Measurements from ENCODE around the gene CSMD2.

The CSMD2 gene

DNA sequence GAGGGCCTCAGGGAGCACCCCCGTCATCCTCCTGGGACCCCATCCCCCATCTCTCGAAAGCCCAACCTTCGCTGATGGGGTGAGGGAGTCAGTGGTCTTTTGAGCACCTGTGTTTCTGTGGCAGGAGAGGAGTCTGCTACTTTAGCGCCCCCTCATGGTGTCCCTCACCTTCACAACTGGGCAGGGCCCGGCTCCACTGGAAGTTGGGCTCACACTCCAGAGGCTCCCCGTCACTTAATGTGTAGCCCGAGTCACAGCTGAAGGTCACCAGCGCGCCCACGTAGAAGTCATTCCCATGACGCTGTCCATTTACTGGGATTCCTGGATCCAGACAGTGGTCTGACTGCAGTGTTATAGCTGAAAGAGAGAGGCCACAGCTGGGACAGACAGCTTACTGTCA is 440.7 kb downstream of the CSMD2 start:
- TF ChIP-seq BHLHE40 (IDR thresholded peaks at IDR 0.05; ENCODE audit: borderline replicate concordance) (no peak), SUZ12 (IDR thresholded peaks at IDR 0.05) (no peak), HDGF (IDR thresholded peaks at IDR 0.05; ENCODE audit: borderline replicate concordance) (no peak), FOXM1 (IDR thresholded peaks at IDR 0.05; ENCODE audit: borderline replicate concordance) (no peak), NFRKB (IDR thresholded peaks at IDR 0.05) (no peak)
- TF ChIP-seq, protein P1, sequence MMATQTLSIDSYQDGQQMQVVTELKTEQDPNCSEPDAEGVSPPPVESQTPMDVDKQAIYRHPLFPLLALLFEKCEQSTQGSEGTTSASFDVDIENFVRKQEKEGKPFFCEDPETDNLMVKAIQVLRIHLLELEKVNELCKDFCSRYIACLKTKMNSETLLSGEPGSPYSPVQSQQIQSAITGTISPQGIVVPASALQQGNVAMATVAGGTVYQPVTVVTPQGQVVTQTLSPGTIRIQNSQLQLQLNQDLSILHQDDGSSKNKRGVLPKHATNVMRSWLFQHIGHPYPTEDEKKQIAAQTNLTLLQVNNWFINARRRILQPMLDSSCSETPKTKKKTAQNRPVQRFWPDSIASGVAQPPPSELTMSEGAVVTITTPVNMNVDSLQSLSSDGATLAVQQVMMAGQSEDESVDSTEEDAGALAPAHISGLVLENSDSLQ (IDR thresholded peaks at IDR 0.05) = no peak
- CTCF ChIA-PET = no interaction called here
- no peak for DNase-seq (ENCODE audit: extremely low spot score)
- POLR2A ChIA-PET = no interaction called here

DNA sequence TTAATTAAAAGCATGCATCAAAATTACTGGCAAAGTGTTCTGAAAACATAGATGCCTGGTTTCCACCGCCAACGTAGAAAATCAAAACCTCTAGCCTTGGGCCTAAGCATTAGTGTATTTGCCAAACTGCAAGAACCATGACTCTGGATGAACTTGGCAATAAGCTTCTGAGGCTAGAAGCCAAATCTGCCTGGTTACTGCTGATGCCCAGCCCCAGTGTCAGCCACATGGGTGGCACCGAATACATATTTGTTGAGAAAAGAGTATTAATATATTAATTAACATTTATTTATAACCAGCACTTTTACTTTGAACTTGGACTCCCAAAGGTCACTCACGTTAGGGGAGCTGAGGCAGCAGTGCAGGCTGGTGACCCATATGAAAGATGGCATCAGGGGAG is 441.8 kb downstream of the CSMD2 start:
- POLR2A ChIA-PET = no interaction called here
- TF ChIP-seq SUZ12 (IDR thresholded peaks at IDR 0.05) = no peak
- TF ChIP-seq, protein P1 (IDR thresholded peaks at IDR 0.05) = no peak
- no peak for TF ChIP-seq ELF4 (IDR thresholded peaks at IDR 0.05)
- no peak for TF ChIP-seq BHLHE40 (IDR thresholded peaks at IDR 0.05; ENCODE audit: borderline replicate concordance)
- TF ChIP-seq HDGF (IDR thresholded peaks at IDR 0.05; ENCODE audit: borderline replicate concordance) = no peak
- CTCF ChIA-PET = no interaction called here

DNA sequence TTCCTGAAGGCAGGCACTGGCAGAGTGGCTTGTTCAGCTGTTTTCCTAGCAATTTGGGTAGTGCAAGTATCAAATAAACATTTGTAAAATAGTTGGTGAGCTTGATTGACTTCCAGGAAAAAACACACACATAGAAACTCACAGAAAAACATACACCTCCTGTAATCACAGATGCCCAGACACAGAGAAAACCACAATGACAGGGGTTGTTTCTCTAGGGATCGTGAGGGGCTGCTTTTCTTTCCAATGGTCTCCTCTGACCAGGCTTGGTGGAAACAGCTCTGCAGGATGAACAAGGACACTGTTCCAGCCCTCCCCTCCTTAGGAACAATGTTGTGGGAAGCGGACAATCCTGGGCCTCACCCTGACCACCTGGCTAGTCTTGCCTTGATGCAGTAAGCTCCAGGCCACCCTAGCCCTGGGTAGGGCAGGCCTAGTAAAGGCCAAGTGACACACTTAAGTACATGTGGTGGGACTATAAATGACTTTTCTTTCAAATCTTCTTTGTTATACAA is 443.7 kb downstream of the CSMD2 start:
- POLR2A ChIA-PET = no interaction called here
- no peak for DNase-seq (ENCODE audit: extremely low spot score)
- TF ChIP-seq ELF4 (IDR thresholded peaks at IDR 0.05) = no peak
- no peak for TF ChIP-seq ARNT (IDR thresholded peaks at IDR 0.05)
- no peak for TF ChIP-seq HDGF (IDR thresholded peaks at IDR 0.05; ENCODE audit: borderline replicate concordance)
- TF ChIP-seq L3MBTL2 (conservative IDR thresholded peaks at IDR 0.05) = no peak
- CTCF ChIA-PET = no interaction called here

More for the DNA sequence above, 441.8 kb downstream of the CSMD2 start:
- no peak for DNase-seq (ENCODE audit: extremely low spot score)

DNA sequence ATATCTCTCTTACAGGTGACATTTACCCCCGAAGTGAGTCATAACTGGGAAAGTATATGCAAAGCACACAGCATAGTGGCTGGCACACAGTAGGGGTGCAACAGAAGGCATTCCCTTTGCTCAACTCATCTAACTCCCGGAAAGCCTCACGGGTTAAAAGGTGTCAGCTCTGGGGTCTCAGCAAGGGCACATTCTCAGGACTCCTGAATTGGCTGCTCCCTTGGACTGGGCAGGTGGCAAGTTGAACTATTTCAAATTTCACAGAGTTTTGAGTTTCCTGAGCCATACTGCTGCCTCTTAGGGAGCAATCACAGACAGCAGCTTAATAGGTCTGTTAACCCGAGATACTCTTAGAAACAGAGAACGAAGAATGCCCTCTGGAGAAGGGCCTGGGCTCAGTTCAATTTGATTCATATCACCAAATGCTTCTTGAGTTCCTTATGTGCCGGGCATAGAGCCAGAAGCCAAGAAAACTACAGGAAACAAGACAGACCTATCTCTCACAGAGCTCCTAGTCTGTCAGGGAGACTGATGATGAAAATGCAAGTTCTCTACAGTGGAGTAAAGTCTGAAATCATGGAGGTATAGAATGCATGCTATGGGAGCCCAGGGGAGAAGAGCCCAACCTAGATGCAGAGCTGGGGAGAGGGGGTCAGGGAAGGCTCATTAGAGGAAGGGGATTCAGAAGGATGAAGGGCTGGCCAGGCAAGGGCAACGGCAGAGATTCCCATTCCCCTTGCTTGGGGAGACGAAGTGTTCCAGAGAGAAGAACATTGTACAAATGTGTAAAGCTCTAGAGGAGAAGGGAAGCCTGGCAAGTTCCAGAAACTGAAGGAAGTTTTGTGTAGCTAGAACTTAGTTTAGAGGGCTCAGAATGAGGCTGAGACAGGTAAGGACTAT is 445.0 kb downstream of the CSMD2 start:
- ChIA-PET CTCF (no interaction called here), POLR2A (no interaction called here)
- TF ChIP-seq SP1 (IDR thresholded peaks at IDR 0.05) (no peak), BHLHE40 (IDR thresholded peaks at IDR 0.05; ENCODE audit: borderline replicate concordance) (no peak), ARNT (IDR thresholded peaks at IDR 0.05) (no peak), CTBP1 (IDR thresholded peaks at IDR 0.05; ENCODE audit: borderline replicate concordance) (no peak), FOXM1 (IDR thresholded peaks at IDR 0.05; ENCODE audit: borderline replicate concordance) (no peak), FOXK2 (IDR thresholded peaks at IDR 0.05) (no peak), ELF4 (IDR thresholded peaks at IDR 0.05) (no peak), ZNF384 (IDR thresholded peaks at IDR 0.05) (no peak), SUZ12 (IDR thresholded peaks at IDR 0.05) (no peak), NFRKB (IDR thresholded peaks at IDR 0.05) (no peak), L3MBTL2 (conservative IDR thresholded peaks at IDR 0.05) (no peak), LEF1 (IDR thresholded peaks at IDR 0.05; ENCODE audit: borderline replicate concordance) (no peak), HDGF (IDR thresholded peaks at IDR 0.05; ENCODE audit: borderline replicate concordance) (no peak), FOXA1 (IDR thresholded peaks at IDR 0.05) (no peak), TARDBP (IDR thresholded peaks at IDR 0.05) (no peak)
- TF ChIP-seq, protein P1 (IDR thresholded peaks at IDR 0.05) = no peak
- no peak for DNase-seq (ENCODE audit: extremely low spot score)

DNA sequence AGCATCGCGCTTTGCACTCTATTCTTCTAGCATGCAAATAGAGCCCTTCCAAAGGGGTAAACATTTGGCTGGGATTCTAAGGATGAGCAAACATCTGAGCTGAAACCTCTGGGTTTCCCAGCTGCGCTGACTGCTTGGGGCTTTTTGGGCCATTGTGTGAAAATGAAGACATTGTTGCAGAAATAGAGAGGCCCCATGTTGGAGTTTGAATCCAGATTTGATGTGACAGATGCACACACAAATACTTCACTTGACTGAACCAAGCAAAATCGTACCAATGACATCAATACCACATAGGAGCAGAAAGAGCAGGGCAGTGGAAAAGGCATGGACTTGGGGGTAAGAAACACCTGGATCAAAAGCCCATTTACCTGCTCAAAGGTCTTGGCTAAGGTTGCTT is 445.7 kb downstream of the CSMD2 start:
- no peak for TF ChIP-seq ELF4 (IDR thresholded peaks at IDR 0.05)
- no peak for TF ChIP-seq FOXM1 (IDR thresholded peaks at IDR 0.05; ENCODE audit: borderline replicate concordance)
- TF ChIP-seq SP1 (IDR thresholded peaks at IDR 0.05) = no peak
- TF ChIP-seq ZNF384 (IDR thresholded peaks at IDR 0.05) = no peak
- TF ChIP-seq FOXK2 (IDR thresholded peaks at IDR 0.05) = no peak
- no peak for DNase-seq (ENCODE audit: extremely low spot score)
- POLR2A ChIA-PET = no interaction called here
- CTCF ChIA-PET = no interaction called here

DNA sequence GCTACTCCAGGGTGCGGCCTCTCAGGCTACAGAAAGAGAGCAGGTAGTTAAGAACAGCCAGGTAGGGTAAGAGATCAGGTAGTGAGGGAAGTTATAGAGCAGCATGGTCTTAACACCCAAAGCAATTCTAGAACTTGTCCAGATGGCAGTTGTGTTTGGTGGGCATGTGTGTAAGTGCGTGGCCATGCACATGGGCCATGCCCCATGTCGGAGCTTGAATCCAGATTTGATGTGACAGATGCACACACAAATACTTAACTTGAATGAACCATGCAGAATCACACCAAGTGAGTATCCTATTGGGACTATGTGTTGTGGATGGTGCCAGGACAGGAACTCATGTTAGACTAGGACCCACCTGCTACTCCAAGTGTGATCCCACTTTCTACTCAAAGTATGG is 446.8 kb downstream of the CSMD2 start:
- TF ChIP-seq FOXK2 (IDR thresholded peaks at IDR 0.05) (no peak), NFRKB (IDR thresholded peaks at IDR 0.05) (no peak), TARDBP (IDR thresholded peaks at IDR 0.05) (no peak), ARNT (IDR thresholded peaks at IDR 0.05) (no peak)
- POLR2A ChIA-PET = no interaction called here
- CTCF ChIA-PET = no interaction called here
- no peak for DNase-seq (ENCODE audit: extremely low spot score)

DNA sequence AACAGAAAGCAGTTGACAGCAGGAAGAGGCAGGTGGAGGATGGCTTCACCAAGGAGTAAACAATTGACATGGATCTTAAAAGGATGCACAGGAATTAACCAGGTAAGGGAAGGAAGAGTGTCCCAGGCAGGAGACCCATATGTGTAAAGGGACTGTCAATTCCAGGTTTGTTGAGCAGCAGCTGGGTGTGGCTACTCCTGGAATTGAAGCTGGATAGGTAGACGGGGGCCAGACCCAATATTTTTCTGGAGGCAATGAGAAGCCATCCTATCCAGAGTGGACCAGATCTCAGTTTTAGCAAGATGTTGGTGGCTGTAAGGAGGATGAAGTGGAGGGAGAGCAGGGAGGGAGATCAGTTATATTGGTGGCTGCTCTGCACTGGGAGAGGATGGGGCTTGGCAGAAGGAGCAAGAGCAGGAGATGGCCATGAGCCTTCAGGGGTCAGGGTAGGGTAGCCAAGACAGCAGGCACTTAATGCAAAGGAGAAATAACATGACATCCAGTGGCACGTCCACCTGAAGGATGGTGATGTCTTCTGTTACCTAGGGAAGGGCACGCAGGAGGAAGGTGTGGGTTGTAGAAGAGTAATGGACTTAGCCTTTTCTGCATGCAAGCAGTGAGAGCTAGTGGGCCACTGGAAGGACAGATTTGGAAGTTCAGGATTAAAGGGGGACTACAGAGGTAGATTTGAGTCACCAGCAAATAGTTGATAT is 447.9 kb downstream of the CSMD2 start:
- no peak for DNase-seq (ENCODE audit: extremely low spot score)
- ChIA-PET CTCF (no interaction called here), POLR2A (no interaction called here)
- TF ChIP-seq HDGF (IDR thresholded peaks at IDR 0.05; ENCODE audit: borderline replicate concordance) (no peak), BHLHE40 (IDR thresholded peaks at IDR 0.05; ENCODE audit: borderline replicate concordance) (no peak), SP1 (IDR thresholded peaks at IDR 0.05) (no peak), TARDBP (IDR thresholded peaks at IDR 0.05) (no peak), L3MBTL2 (conservative IDR thresholded peaks at IDR 0.05) (no peak), LEF1 (IDR thresholded peaks at IDR 0.05; ENCODE audit: borderline replicate concordance) (no peak), CTBP1 (IDR thresholded peaks at IDR 0.05; ENCODE audit: borderline replicate concordance) (no peak), ARNT (IDR thresholded peaks at IDR 0.05) (no peak), NFRKB (IDR thresholded peaks at IDR 0.05) (no peak), FOXK2 (IDR thresholded peaks at IDR 0.05) (no peak), SUZ12 (IDR thresholded peaks at IDR 0.05) (no peak), FOXM1 (IDR thresholded peaks at IDR 0.05; ENCODE audit: borderline replicate concordance) (no peak), ELF4 (IDR thresholded peaks at IDR 0.05) (no peak), ZNF384 (IDR thresholded peaks at IDR 0.05) (no peak), FOXA1 (IDR thresholded peaks at IDR 0.05) (no peak)
- TF ChIP-seq, protein P1 (IDR thresholded peaks at IDR 0.05) = no peak

Measured in HEK293T (cell line).